Stimulated activated CD4-positive, alpha-beta T cell treated with anti-CD3 and anti-CD28 coated beads, TNF-alpha, amount 100 ng/mL, for 48 hours (primary cell): ENCODE measurements around the gene SLF2.
"Not testable (repeated sequence)": the region's sequence is repeated elsewhere in the genome, so short reads cannot be mapped to it uniquely, and the experiment has no call there.

Source experiments
- DNase-seq, 3 donors: peaks; one replicate each; pipeline ENCODE4 v3.0.0-alpha.2; 2020; ENCODE audit warnings: low read depth in 3 of 3

The SLF2 gene

DNA sequence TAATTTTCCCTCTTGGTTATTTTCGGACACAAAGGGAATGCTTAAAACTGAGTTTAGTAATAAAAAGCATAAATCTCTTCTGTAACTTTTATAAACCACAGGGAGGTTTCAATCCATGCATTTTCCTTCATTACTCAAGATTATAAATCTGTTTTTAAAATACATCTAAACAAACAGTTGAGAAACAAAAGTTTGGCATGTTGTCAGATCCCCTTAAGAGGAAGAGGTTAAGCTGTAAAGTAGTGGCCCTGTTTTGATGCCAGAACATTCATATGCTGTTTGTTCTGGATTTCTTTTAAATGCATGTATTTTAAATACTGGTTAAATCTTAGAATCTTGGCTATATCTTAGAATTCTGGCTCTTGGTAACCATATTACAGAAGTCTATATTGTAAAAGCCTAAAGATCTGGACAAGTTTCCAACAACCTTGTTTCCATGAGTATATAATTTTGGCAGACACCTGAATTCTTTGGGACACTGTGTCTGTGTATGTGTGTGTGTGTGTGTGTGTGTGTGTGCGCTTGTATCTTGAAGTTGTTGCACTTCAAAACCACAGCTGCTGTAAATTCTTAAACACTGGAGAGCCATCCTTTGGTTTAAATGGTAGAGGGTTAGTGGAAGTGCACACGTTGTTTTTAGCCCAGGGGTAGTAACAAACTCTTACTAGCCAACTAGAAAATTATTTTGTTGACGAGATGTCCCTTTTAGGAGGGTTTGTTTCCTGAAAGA is 49.8 kb downstream of the SLF2 start:
- DNase-seq: no peak

DNA sequence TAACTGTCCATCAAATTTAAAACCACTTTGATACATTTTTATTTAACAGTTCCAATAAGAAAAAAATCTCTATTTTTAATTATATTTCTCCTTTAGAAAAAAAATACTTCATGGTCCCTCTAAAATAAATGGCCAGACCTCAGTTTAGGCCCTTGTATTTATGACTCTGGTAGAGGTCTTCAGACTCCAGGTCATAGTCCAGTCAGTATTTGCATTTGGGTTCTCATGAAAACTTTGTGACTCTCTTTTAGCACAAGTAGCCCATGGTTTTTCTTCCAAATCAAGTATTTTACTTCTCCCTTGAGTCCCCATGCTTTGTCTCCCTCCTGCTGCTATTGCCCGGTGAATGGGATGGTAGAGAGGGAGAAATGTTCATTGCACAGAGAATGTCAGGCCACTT is 51.1 kb downstream of the SLF2 start:
- no peak for DNase-seq

- DNase-seq: no peak
Observed at GRCh38 chr10:100965820-100966219, 53.1 kb downstream of the SLF2 start.

DNA sequence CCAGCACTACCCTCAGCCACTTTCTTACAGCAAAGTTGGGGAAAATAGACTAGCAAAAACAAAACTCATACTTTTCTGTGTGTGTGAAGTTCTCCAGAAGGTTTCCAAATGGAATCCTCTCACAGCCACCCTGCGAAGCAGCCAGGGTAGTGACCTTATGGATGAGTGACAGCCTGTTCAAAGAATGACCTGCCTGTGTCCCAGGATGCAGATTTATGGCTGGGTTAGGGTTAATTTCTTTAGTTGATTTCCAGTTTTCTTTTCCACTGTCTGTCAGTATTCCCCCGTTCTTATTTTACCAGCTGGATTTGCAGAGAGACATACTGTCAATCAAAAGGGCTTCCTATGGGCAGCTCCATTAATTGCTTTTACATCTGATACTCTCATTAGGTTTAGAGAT is 54.1 kb downstream of the SLF2 start:
- DNase-seq: no peak

DNA sequence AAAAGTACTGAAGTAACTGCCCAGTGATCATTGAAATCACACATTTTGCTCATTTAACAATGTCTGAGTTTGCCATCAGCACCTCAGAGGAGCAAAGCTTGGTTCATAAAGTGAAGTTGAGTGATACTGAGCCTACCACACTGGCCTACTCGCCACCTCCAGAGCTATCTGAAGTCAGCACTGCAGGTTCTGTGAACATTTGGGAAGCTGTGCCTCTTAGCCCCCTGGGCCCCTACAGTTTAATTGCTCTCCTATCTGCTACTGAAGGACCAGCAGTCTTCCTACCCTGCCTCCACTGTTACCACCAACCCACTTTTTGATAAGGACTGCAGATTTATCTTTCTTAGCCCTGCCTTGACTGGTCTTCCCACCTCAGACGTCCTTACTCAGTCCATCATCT is 54.6 kb downstream of the SLF2 start:
- DNase-seq: no peak

DNA sequence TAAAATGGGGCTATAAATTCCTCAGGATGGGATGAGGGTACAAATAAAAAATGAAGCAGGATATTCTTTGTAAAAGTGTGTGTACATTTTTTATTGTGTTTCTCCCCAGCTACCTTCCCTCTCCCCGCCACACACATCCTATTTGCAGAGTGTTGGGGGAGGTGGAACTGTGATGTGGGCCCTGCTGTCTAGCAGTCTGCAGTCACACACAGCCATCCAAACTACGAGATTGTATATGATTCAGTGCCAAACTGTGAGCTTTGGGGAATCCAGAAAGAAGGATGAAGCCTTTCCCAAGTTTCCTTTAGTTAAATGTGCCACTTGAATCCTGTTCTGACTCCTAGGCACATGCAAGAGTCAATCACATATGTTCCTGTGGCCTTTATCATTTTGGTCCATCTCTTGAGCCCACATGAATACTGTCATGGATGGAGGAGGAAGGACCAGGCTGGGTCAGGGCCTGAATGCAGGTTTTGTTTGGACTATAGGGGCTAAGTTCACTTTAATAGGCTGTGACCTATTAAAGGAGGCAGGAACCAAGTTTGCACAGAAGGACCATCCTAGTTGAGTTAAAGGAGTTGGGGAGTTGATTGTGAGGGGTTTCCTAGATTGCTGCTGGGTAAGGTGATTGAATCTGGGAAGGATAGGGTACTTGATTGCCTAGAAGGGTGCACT is 55.4 kb downstream of the SLF2 start:
- DNase-seq: no peak

DNA sequence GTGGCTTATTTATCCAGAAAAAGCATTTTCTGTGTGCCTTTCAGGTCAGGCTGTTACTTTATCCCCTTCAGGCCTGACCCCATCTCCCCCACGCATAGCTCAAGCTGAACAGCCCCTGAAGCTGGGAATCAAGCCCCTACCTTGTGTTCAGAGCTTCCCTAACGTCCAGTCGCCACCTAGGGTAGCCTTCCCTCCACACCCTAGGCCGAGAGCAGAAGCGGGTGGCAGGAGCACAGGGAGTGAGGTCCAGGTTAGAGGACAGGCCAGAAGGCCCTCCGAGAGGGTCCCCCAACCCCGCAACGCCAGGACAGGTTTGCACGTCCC is 56.1 kb downstream of the SLF2 start:
- no peak for DNase-seq

GRCh38 chr10:100969187-100970075 is 56.7 kb downstream of the SLF2 start, which contains the start of gene SEMA4G:
Gene SEMA4G (plus strand): TSS chr10:100969504. CDS start chr10:100972913, 3,409 bp downstream.
- peak in 1 of 3 donors; percentile 29 for DNase-seq

GRCh38 chr10:100970076-100970913 is 57.5 kb downstream of the SLF2 start:
- no peak for DNase-seq

DNA sequence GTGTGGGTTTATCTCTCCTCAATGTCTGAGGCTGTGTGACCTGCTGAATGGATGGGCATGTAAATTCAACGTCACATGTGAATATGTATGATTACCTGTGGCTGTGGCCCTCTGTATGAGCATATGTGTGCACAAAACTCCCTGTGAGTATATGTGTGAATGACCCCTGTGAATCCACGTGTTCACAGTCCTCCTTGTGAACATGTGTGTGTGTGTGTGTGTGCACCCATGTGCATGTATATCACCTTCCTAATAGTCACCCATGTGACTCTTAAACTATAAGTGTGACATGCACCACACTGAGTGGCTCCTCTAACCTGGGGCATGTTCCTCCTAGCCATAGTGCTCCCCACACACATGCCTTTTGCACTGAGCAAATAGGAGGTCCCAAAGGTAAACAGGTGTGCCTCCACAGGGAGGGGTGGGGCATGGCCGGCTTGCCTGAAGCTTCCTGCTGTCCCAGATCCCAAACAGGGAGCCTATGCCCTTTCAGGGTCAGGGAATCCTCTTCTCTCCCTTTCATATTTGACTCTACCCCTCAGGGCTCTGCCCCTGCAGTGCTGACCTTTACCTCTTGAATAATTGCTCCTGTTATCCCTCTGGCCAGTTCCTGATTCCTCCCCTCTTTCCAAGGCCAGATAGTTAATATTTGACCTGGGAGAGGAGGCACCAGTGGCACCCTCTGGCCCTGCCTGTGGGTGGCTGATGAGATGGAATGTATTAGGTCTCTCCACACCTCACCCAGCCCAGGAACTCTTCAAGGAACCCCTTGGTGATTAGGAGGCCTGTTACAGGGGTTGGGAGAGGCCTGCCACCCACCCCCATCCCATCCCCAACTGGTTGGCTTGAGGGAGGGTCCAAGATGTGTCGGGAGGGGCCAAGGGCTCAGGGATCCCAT is 58.4 kb downstream of the SLF2 start:
- DNase-seq: no peak

- DNase-seq: no peak
Observed at GRCh38 chr10:100972115-100972903, 59.5 kb downstream of the SLF2 start.

DNA sequence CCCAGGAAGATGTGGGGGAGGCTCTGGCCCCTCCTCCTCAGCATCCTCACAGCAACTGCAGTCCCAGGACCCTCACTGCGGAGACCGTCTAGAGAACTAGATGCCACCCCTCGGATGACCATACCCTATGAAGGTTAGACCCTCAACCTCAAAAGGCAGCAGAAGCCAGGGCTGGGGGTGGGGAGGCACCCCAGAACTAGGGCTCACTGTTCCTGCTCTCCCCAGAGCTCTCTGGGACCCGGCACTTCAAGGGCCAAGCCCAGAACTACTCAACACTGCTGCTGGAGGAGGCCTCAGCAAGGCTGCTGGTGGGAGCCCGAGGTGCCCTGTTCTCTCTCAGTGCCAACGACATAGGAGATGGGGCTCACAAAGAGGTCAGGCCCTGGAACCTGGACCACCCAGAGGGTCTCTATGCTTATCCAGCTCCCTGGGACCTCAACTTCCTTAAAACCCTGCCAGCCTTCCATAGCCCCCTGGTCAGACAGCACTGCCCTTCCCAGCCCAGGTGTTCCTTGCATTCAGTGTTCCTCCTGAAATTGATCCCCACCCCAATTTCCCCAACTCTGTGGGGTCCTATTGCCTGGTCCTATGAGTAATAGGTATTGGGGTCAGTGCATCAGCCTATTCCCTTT is 60.3 kb downstream of the SLF2 start:
- no peak for DNase-seq

- DNase-seq: not testable (repeated sequence)
Observed at GRCh38 chr10:100975397-100975796, 62.6 kb downstream of the SLF2 start.

- no peak for DNase-seq
Observed at GRCh38 chr10:100976906-100977305, 64.1 kb downstream of the SLF2 start.

DNA sequence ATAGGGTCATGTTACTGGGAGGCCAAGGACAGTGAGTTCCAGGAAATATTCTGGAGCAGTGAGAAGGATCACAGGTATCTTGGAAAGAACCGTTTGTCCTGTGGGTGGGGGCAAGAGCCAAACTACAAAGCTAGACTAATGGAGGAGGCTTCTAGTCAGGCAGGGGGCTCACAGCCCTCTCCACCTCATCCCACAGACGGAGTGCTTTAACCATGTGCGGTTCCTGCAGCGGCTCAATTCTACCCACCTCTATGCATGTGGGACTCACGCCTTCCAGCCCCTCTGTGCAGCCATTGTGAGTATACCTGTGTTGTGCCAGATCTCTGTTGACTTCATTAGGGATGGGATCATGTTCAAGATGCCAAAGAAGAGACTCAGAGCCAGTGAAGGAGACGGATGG is 64.7 kb downstream of the SLF2 start:
- no peak for DNase-seq

GRCh38 chr10:100978121-100978900 is 65.5 kb downstream of the SLF2 start:
- DNase-seq: no peak

DNA sequence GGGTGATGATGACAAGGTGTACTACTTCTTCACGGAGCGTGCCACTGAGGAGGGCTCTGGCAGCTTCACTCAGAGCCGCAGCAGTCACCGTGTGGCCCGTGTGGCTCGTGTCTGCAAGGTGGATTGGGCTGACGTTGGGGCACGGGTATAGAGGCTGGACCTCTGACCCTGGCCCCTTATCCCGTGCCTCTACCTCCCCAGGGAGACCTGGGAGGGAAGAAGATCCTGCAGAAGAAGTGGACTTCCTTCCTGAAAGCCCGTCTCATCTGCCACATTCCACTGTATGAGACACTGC is 66.1 kb downstream of the SLF2 start:
- no peak for DNase-seq

DNA sequence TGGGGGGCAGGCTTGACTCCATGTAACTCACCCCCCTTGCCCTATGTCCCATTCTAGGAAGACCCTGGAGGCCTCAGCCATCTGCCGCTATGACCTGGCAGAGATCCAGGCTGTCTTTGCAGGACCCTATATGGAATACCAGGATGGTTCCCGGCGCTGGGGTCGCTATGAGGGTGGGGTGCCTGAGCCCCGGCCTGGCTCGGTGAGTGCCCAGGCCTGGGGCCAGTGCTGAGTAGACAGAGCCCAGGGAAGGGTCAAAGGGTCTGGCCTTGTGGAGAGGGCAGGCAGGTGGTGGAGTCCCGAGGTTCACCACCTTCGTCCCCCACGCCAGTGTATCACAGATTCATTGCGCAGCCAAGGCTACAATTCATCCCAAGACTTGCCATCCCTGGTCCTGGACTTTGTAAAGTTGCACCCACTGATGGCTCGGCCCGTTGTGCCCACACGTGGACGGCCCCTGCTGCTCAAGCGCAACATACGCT is 67.1 kb downstream of the SLF2 start:
- no peak for DNase-seq

- DNase-seq: no peak
Observed at GRCh38 chr10:100980311-100980710, 67.5 kb downstream of the SLF2 start.
